KMS-11 (cell line): Measurements from ENCODE around the gene ACP2.

Experiments used
- H2AFZ ChIP-seq: fragments of 200-600 bp; sonication (generic); 2 replicates; pipeline ENCODE4 v1.6.1; 2016; ENCODE audit warnings: antibody characterized with exemption, mixed run types, low read depth
- H3K27ac ChIP-seq: fragments of 200-600 bp; sonication (generic); 2 replicates; pipeline ENCODE4 v1.6.1; 2016; ENCODE audit warnings: mild to moderate bottlenecking, mixed run types
- H3K27me3 ChIP-seq: fragments of 200-600 bp; sonication (generic); 2 replicates; pipeline ENCODE4 v1.6.1; 2017; ENCODE audit warnings: mild to moderate bottlenecking, low read depth, mixed run types, moderate library complexity; ENCODE audit not compliant: insufficient read depth
- H3K36me3 ChIP-seq: fragments of 200-600 bp; sonication (generic); 2 replicates; pipeline ENCODE4 v1.6.1; 2017; ENCODE audit warnings: mild to moderate bottlenecking, mixed run types; ENCODE audit not compliant: insufficient read depth
- H3K4me1 ChIP-seq: fragments of 200-600 bp; sonication (generic); 2 replicates; pipeline ENCODE4 v1.6.1; 2016; ENCODE audit warnings: mild to moderate bottlenecking, low read depth, mixed run types; ENCODE audit not compliant: poor library complexity, severe bottlenecking
- H3K4me2 ChIP-seq: fragments of 200-600 bp; sonication (generic); 2 replicates; pipeline ENCODE4 v1.7.0; 2016; ENCODE audit warnings: mild to moderate bottlenecking, mixed run types
- H3K4me3 ChIP-seq: fragments of 200-600 bp; sonication (generic); IDR thresholded peaks from 2 replicates; pipeline ENCODE4 v1.6.1; 2017; ENCODE audit warnings: low read depth, low read length, mixed read lengths; ENCODE audit not compliant: insufficient read depth
- H3K79me2 ChIP-seq: fragments of 200-600 bp; sonication (generic); 2 replicates; pipeline ENCODE4 v1.6.1; 2016; ENCODE audit warnings: low read depth, mixed run types; ENCODE audit not compliant: insufficient read depth
- H3K9ac ChIP-seq: fragments of 200-600 bp; sonication (generic); 2 replicates; pipeline ENCODE4 v1.6.1; 2016; ENCODE audit warnings: mild to moderate bottlenecking, mixed run types
- H4K20me1 ChIP-seq: fragments of 200-600 bp; sonication (generic); 2 replicates; pipeline ENCODE4 v1.6.1; 2016; ENCODE audit warnings: mild to moderate bottlenecking, mixed run types; ENCODE audit not compliant: insufficient read depth
- TF ChIP-seq, protein P1 (sequence below): fragments of 200-600 bp; sonication (generic); conservative IDR thresholded peaks from 2 replicates; pipeline ENCODE4 v1.6.1; 2017; ENCODE audit warnings: low read depth, mild to moderate bottlenecking, antibody characterized with exemption, low read length, moderate library complexity, mixed read lengths

Gene ACP2

DNA sequence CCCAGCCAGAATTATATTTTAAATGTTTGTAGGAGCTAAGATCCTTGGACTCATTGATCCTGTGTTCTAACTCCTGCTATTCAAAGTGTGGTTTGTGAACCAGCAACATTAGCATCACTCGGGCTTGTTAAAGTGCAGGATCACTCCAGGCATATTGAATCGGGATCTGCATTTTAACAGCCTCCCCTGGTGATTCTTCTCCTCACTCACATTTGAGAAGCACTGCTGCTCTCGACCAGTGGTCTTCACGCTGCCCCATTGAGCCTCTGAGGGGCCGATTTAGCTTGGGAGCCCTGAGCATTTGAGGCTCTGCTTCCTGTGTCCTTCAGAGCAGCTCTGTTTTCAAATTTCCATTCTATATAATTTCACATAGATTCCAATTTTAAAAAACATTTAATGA is 32.2 kb upstream of the ACP2 start:
- no peaks in the 10 kb centered on the region; the same call in 1 of the 2 replicates for H3K36me3 ChIP-seq
- TF ChIP-seq, protein P1, sequence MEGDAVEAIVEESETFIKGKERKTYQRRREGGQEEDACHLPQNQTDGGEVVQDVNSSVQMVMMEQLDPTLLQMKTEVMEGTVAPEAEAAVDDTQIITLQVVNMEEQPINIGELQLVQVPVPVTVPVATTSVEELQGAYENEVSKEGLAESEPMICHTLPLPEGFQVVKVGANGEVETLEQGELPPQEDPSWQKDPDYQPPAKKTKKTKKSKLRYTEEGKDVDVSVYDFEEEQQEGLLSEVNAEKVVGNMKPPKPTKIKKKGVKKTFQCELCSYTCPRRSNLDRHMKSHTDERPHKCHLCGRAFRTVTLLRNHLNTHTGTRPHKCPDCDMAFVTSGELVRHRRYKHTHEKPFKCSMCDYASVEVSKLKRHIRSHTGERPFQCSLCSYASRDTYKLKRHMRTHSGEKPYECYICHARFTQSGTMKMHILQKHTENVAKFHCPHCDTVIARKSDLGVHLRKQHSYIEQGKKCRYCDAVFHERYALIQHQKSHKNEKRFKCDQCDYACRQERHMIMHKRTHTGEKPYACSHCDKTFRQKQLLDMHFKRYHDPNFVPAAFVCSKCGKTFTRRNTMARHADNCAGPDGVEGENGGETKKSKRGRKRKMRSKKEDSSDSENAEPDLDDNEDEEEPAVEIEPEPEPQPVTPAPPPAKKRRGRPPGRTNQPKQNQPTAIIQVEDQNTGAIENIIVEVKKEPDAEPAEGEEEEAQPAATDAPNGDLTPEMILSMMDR = no peak

GRCh38 chr11:47280099-47280498 is 31.5 kb upstream of the ACP2 start:
- H3K79me2 ChIP-seq = no peaks in the 10 kb centered on the region
- H4K20me1 ChIP-seq = no peaks in the 10 kb centered on the region
- no peaks in the 10 kb centered on the region for H3K4me1 ChIP-seq
- H3K27ac ChIP-seq = no peak overlapping the region
- H3K9ac ChIP-seq = no peak overlapping the region
- no peak overlapping the region for H3K4me2 ChIP-seq
- H3K27me3 ChIP-seq = no peaks in the 10 kb centered on the region
- H2AFZ ChIP-seq = no peak overlapping the region
- TF ChIP-seq, protein P1 = no peak
- no peak overlapping the region for H3K4me3 ChIP-seq
- no peaks in the 10 kb centered on the region; the same call in 1 of the 2 replicates for H3K36me3 ChIP-seq

More for the DNA sequence above, 32.2 kb upstream of the ACP2 start:
- Histone ChIP-seq H3K4me3 (no peak overlapping the region), H3K9ac (no peak overlapping the region), H3K27me3 (no peaks in the 10 kb centered on the region), H3K4me2 (no peak overlapping the region), H3K27ac (no peak overlapping the region), H3K79me2 (no peaks in the 10 kb centered on the region), H2AFZ (no peak overlapping the region), H4K20me1 (no peaks in the 10 kb centered on the region), H3K4me1 (no peaks in the 10 kb centered on the region)

GRCh38 chr11:47278769-47279168 is 30.2 kb upstream of the ACP2 start:
- Histone ChIP-seq H3K4me3 (no peak overlapping the region), H3K9ac (no peak overlapping the region), H3K4me2 (no peak overlapping the region), H3K79me2 (peaks cover 4% of the 10 kb centered on the region; the same call in 1 of the 2 replicates), H3K36me3 (no peaks in the 10 kb centered on the region; the same call in 1 of the 2 replicates), H4K20me1 (no peaks in the 10 kb centered on the region), H3K27me3 (no peaks in the 10 kb centered on the region), H3K4me1 (peaks cover under 1% of the 10 kb centered on the region), H2AFZ (no peak overlapping the region), H3K27ac (no peak overlapping the region)
- TF ChIP-seq, protein P1 = no peak

DNA sequence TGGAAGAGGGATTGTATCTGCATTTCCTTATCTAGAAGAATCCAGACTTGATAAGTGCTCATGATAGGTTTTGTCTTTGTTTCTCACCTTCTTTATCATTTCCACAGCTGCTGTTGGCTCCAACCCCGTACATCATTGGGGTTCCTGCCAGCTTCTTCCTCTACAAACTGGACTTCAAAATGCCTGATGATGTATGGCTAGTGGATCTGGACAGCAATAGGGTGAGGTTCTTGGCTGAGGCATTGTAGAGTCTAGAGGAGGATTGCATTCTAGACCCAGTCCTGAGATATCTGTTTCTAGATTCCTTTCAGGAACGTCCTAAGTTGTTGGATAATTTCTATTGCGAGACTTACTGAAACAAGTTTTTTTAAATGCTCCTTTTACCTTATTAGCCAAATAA is 29.4 kb upstream of the ACP2 start:
- Histone ChIP-seq H3K27me3 (no peaks in the 10 kb centered on the region), H3K79me2 (peaks cover 11% of the 10 kb centered on the region; the same call in 1 of the 2 replicates), H4K20me1 (no peaks in the 10 kb centered on the region), H3K9ac (no peak overlapping the region), H3K27ac (no peak overlapping the region), H3K4me2 (no peak overlapping the region), H3K4me3 (no peak overlapping the region), H3K4me1 (peaks cover 7% of the 10 kb centered on the region), H3K36me3 (no peaks in the 10 kb centered on the region; the same call in 1 of the 2 replicates), H2AFZ (no peak overlapping the region)
- TF ChIP-seq, protein P1 = no peak
